Progenitor cell of endocrine pancreas (in vitro differentiated cells): ENCODE results near the gene PDE6C. TPM values are rescaled to one million over a fixed set of nuclear protein-coding genes. Genes with fewer than 3 reads are reported as not detected.

Experiments used
- DNase-seq: peaks from one replicate; pipeline ENCODE4 v3.0.0; 2021; ENCODE audit warnings: low spot score; ENCODE audit not compliant: unreplicated experiment
- H3K27ac Mint-ChIP-seq: 2 replicates; pipeline ENCODE4 v1.8.0; 2021; ENCODE audit warnings: mild to moderate bottlenecking, moderate library complexity, mixed read lengths
- H3K27me3 Mint-ChIP-seq: 2 replicates; pipeline ENCODE4 v1.8.0; 2021; ENCODE audit warnings: mixed read lengths
- H3K36me3 Mint-ChIP-seq: 2 replicates; pipeline ENCODE4 v1.8.0; 2022; ENCODE audit warnings: mixed read lengths; ENCODE audit not compliant: insufficient read depth
- H3K4me1 Mint-ChIP-seq: 2 replicates; pipeline ENCODE4 v1.8.0; 2021; ENCODE audit warnings: low read depth, mixed read lengths
- H3K4me3 Mint-ChIP-seq: 2 replicates; pipeline ENCODE4 v1.8.0; 2021; ENCODE audit warnings: low read depth, mild to moderate bottlenecking, moderate library complexity, mixed read lengths
- H3K9me3 Mint-ChIP-seq: 2 replicates; pipeline ENCODE4 v1.8.0; 2021; ENCODE audit warnings: low read depth, mixed read lengths
- total RNA-seq: library from RNA; stranded (reverse); gene quantifications from 2 replicates; pipeline ENCODE4 v1.2.1, GENCODE V29; 2021
- TF ChIP-seq, protein P1 (sequence below): fragments of 200-600 bp; sonication (generic); IDR thresholded peaks from one replicate; pipeline ENCODE4 v1.5.0; 2021; ENCODE audit warnings: antibody characterized with exemption, mild to moderate bottlenecking; ENCODE audit not compliant: unreplicated experiment

PDE6C gene
- total RNA-seq, 1 donor from 2014 or later: not detected

- no peak for DNase-seq
- TF ChIP-seq, protein P1, sequence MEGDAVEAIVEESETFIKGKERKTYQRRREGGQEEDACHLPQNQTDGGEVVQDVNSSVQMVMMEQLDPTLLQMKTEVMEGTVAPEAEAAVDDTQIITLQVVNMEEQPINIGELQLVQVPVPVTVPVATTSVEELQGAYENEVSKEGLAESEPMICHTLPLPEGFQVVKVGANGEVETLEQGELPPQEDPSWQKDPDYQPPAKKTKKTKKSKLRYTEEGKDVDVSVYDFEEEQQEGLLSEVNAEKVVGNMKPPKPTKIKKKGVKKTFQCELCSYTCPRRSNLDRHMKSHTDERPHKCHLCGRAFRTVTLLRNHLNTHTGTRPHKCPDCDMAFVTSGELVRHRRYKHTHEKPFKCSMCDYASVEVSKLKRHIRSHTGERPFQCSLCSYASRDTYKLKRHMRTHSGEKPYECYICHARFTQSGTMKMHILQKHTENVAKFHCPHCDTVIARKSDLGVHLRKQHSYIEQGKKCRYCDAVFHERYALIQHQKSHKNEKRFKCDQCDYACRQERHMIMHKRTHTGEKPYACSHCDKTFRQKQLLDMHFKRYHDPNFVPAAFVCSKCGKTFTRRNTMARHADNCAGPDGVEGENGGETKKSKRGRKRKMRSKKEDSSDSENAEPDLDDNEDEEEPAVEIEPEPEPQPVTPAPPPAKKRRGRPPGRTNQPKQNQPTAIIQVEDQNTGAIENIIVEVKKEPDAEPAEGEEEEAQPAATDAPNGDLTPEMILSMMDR: no peak
- no peak overlapping the region for H3K4me3 Mint-ChIP-seq
- no peaks in the 10 kb centered on the region for H3K9me3 Mint-ChIP-seq
- H3K27ac Mint-ChIP-seq: no peak overlapping the region
- H3K36me3 Mint-ChIP-seq: peaks cover 7% of the 10 kb centered on the region
- H3K4me1 Mint-ChIP-seq: no peaks in the 10 kb centered on the region
- H3K27me3 Mint-ChIP-seq: no peaks in the 10 kb centered on the region
Measured at GRCh38 chr10:93657757-93658156, 45.4 kb downstream of the PDE6C start.

- no peak for DNase-seq
- TF ChIP-seq, protein P1: no peak
- no peaks in the 10 kb centered on the region for H3K4me1 Mint-ChIP-seq
- H3K4me3 Mint-ChIP-seq: no peak overlapping the region
- no peak overlapping the region for H3K27ac Mint-ChIP-seq
- H3K9me3 Mint-ChIP-seq: no peaks in the 10 kb centered on the region
- no peaks in the 10 kb centered on the region for H3K27me3 Mint-ChIP-seq
- H3K36me3 Mint-ChIP-seq: peaks cover 17% of the 10 kb centered on the region
Measured at GRCh38 chr10:93666030-93666429, 53.7 kb downstream of the PDE6C start.

- peaks cover 17% of the 10 kb centered on the region for H3K36me3 Mint-ChIP-seq
- DNase-seq: no peak
- H3K4me1 Mint-ChIP-seq: peaks cover 8% of the 10 kb centered on the region
- H3K9me3 Mint-ChIP-seq: no peaks in the 10 kb centered on the region
- no peak overlapping the region for H3K4me3 Mint-ChIP-seq
- no peaks in the 10 kb centered on the region for H3K27me3 Mint-ChIP-seq
- no peak overlapping the region for H3K27ac Mint-ChIP-seq
- TF ChIP-seq, protein P1: no peak
Measured at GRCh38 chr10:93667795-93668194, 55.5 kb downstream of the PDE6C start.

GRCh38 chr10:93670372-93670771, 58.0 kb downstream of the PDE6C start:
- H3K4me1 Mint-ChIP-seq: peaks cover 8% of the 10 kb centered on the region
- H3K36me3 Mint-ChIP-seq: peaks cover 17% of the 10 kb centered on the region
- H3K27me3 Mint-ChIP-seq: no peaks in the 10 kb centered on the region
- H3K27ac Mint-ChIP-seq: no peak overlapping the region
- no peak for DNase-seq
- H3K4me3 Mint-ChIP-seq: no peak overlapping the region
- no peaks in the 10 kb centered on the region for H3K9me3 Mint-ChIP-seq
- TF ChIP-seq, protein P1: no peak

DNA sequence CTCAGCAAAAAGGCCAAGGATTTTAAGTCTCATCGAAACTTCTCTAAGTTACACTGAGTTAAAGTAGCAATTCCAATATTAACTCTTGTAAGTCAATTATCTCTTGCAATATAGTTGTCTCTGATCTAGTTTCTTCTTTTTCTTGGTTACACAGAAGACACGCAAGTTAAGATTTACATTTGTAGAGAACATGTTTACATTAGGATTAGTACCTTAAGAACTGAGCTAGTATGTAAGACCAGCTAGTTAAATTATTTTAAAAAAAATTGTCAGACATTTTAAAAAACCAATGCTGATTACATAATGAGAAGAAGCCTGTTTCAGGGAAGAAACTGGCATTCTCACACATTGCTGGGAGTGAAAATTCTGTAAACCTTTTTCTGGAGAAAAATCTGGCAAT, 58.7 kb downstream of the PDE6C start:
- H3K27ac Mint-ChIP-seq: no peak overlapping the region
- no peak overlapping the region for H3K4me3 Mint-ChIP-seq
- H3K36me3 Mint-ChIP-seq: peaks cover 17% of the 10 kb centered on the region
- TF ChIP-seq, protein P1: no peak
- no peaks in the 10 kb centered on the region for H3K27me3 Mint-ChIP-seq
- peaks cover 8% of the 10 kb centered on the region for H3K4me1 Mint-ChIP-seq
- no peak for DNase-seq
- no peaks in the 10 kb centered on the region for H3K9me3 Mint-ChIP-seq
